Measurements from ENCODE around the gene NHSL2. TPM values are rescaled to one million over a fixed set of nuclear protein-coding genes. Genes with fewer than 3 reads are reported as not detected.

The NHSL2 gene
- total and polyA plus RNA-seq, 8 donors: 0.59 to 3.9 (median 0.95) TPM

- H3K36me3 ChIP-seq: no peaks in the 10 kb centered on the region
- H3K9me3 ChIP-seq: no peaks in the 10 kb centered on the region
- 69 to 71% methylated on average over 7 of the region's 7 CpGs for WGBS, 2 donors
- TF ChIP-seq, protein P1, sequence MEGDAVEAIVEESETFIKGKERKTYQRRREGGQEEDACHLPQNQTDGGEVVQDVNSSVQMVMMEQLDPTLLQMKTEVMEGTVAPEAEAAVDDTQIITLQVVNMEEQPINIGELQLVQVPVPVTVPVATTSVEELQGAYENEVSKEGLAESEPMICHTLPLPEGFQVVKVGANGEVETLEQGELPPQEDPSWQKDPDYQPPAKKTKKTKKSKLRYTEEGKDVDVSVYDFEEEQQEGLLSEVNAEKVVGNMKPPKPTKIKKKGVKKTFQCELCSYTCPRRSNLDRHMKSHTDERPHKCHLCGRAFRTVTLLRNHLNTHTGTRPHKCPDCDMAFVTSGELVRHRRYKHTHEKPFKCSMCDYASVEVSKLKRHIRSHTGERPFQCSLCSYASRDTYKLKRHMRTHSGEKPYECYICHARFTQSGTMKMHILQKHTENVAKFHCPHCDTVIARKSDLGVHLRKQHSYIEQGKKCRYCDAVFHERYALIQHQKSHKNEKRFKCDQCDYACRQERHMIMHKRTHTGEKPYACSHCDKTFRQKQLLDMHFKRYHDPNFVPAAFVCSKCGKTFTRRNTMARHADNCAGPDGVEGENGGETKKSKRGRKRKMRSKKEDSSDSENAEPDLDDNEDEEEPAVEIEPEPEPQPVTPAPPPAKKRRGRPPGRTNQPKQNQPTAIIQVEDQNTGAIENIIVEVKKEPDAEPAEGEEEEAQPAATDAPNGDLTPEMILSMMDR (IDR thresholded peaks at IDR 0.05): no peak
- peaks cover 0 to 3% (median 0%) of the 10 kb centered on the region in 4 donors for H3K27me3 ChIP-seq
- ATAC-seq: no peak
- no peak overlapping the region for H3K27ac ChIP-seq
- H3K4me3 ChIP-seq: no peak overlapping the region
- no peaks in the 10 kb centered on the region for H3K4me1 ChIP-seq
- intact Hi-C loops (cut with DNase I): no loop called here
- no peak for FAIRE-seq
- DNase-seq: no peak
These were observed 170.2 kb downstream of the NHSL2 start for GRCh38 chrX:72080800-72081199.

GRCh38 chrX:72081605-72082320 lies 171.1 kb downstream of the NHSL2 start:
- FAIRE-seq (no peak), DNase-seq (no peak), ATAC-seq (no peak)
- H3K27ac ChIP-seq: no peak overlapping the region
- WGBS, 2 donors: 69 to 83% methylated on average over 12 of the region's 12 CpGs
- intact Hi-C loops (cut with DNase I): no loop called here
- H3K4me3 ChIP-seq: no peak overlapping the region
- H3K9me3 ChIP-seq: no peaks in the 10 kb centered on the region
- H3K4me1 ChIP-seq: no peaks in the 10 kb centered on the region
- TF ChIP-seq, protein P1 (IDR thresholded peaks at IDR 0.05): no peak
- peaks cover 0 to 3% (median 0%) of the 10 kb centered on the region in 4 donors for H3K27me3 ChIP-seq
- H3K36me3 ChIP-seq: no peaks in the 10 kb centered on the region

DNA sequence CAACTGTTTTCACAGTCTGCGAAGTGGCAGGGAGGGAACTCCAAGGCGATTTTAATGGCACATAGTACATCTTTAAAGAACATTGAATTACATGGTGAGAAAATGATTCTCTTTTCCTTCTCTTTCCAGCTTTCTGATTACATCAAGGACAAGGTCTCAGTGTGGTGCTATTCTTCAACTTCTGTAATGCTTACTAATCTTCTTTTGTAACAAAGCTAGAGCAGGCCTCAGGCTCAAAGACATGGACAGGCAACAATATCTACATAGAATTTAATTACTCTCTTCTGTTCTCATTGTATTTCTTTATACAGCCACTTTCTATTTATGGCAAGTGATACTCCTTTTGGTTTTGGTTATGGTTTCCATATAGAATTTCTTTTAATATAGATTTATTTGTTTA lies 172.6 kb downstream of the NHSL2 start:
- intact Hi-C loops (cut with DNase I): no loop called here
- ATAC-seq: no peak

GRCh38 chrX:72084114-72084513 lies 173.5 kb downstream of the NHSL2 start:
- intact Hi-C loops (cut with DNase I): no loop called here
- FAIRE-seq (no peak), ATAC-seq (no peak), DNase-seq (no peak)
- 88 to 96% methylated on average over 1 of the region's 1 CpG for WGBS, 2 donors
- Histone ChIP-seq H3K4me3 (no peak overlapping the region), H3K9me3 (no peaks in the 10 kb centered on the region), H3K36me3 (no peaks in the 10 kb centered on the region), H3K4me1 (no peaks in the 10 kb centered on the region), H3K27ac (no peak overlapping the region), H3K27me3 (peaks cover 0 to 3% (median 0%) of the 10 kb centered on the region in 4 donors)
- TF ChIP-seq, protein P1 (IDR thresholded peaks at IDR 0.05): no peak

More for the DNA sequence above, 172.6 kb downstream of the NHSL2 start:
- no peaks in the 10 kb centered on the region for H3K9me3 ChIP-seq
- no peak overlapping the region for H3K4me3 ChIP-seq
- FAIRE-seq (no peak), DNase-seq (no peak)
- H3K4me1 ChIP-seq: no peaks in the 10 kb centered on the region
- H3K27me3 ChIP-seq: peaks cover 0 to 3% (median 0%) of the 10 kb centered on the region in 4 donors
- WGBS, 2 donors: 84 to 90% methylated on average over 2 of the region's 2 CpGs
- TF ChIP-seq, protein P1 (IDR thresholded peaks at IDR 0.05): no peak
- no peaks in the 10 kb centered on the region for H3K36me3 ChIP-seq
- H3K27ac ChIP-seq: no peak overlapping the region

GRCh38 chrX:72086995-72087394 lies 176.3 kb downstream of the NHSL2 start:
- H3K4me1 ChIP-seq: no peaks in the 10 kb centered on the region
- H3K36me3 ChIP-seq: no peaks in the 10 kb centered on the region
- H3K4me3 ChIP-seq: no peak overlapping the region
- ATAC-seq (no peak), FAIRE-seq (no peak), DNase-seq (no peak)
- 48 to 69% methylated on average over 1 of the region's 1 CpG for WGBS, 2 donors
- intact Hi-C loops (cut with DNase I): no loop called here
- H3K27me3 ChIP-seq: no peaks in the 10 kb centered on the region
- TF ChIP-seq, protein P1 (IDR thresholded peaks at IDR 0.05): no peak
- H3K9me3 ChIP-seq: no peaks in the 10 kb centered on the region
- H3K27ac ChIP-seq: no peak overlapping the region

Measured in pancreas (tissue), 10 donors.